ENCODE data around the gene CHST8. TPM values are rescaled to one million over a fixed set of nuclear protein-coding genes. Genes with fewer than 3 reads are reported as not detected.

The CHST8 gene
- total RNA-seq, 1 donor from 2014 or later = 3.2 TPM

GRCh38 chr19:33778089-33778791 lies 156.5 kb downstream of the CHST8 start:
- H3K4me1 ChIP-seq = peaks cover 4% of the 10 kb centered on the region
- intact Hi-C loops (cut with DNase I) = loop anchor here (5.0 to 10.0 kb wide), 4 partner anchors 224 to 543 kb away; no protein-coding TSS in a partner anchor
- no peak overlapping the region for H3K27ac ChIP-seq
- TF ChIP-seq POLR2A (IDR thresholded peaks at IDR 0.05) = no peak
- peak in 1 of 2 donors; percentile 17 for TF ChIP-seq POLR2AphosphoS5 (IDR thresholded peaks at IDR 0.05; ENCODE audit: insufficient read depth in 1 of 2, low read depth in 1 of 2)
- TF ChIP-seq CTCF (IDR thresholded peaks at IDR 0.05) = peak; percentile 100
- H3K27me3 ChIP-seq = no peaks in the 10 kb centered on the region
- no peak for DNase-seq (ENCODE audit: extremely low spot score in 2 of 2)
- no peaks in the 10 kb centered on the region for H3K9me3 ChIP-seq
- peak overlapping the region in 1 of 2 donors; percentile 9 for H3K4me3 ChIP-seq
- no peaks in the 10 kb centered on the region for H3K36me3 ChIP-seq

- Histone ChIP-seq H3K36me3 (no peaks in the 10 kb centered on the region), H3K4me1 (peaks cover 4% of the 10 kb centered on the region), H3K4me3 (no peak overlapping the region), H3K27ac (no peak overlapping the region), H3K27me3 (no peaks in the 10 kb centered on the region), H3K9me3 (no peaks in the 10 kb centered on the region)
- no peak for DNase-seq (ENCODE audit: extremely low spot score in 2 of 2)
- no peak for TF ChIP-seq CTCF (IDR thresholded peaks at IDR 0.05)
- TF ChIP-seq POLR2A (IDR thresholded peaks at IDR 0.05) = no peak
- no peak for TF ChIP-seq POLR2AphosphoS5 (IDR thresholded peaks at IDR 0.05; ENCODE audit: insufficient read depth in 1 of 2, low read depth in 1 of 2)
- intact Hi-C loops (cut with DNase I) = loop anchor here (5.0 to 10.0 kb wide), 4 partner anchors 222 to 545 kb away; no protein-coding TSS in a partner anchor
These were observed 158.1 kb downstream of the CHST8 start for GRCh38 chr19:33779849-33780248.

- no peak for TF ChIP-seq POLR2A (IDR thresholded peaks at IDR 0.05)
- H3K27me3 ChIP-seq = no peaks in the 10 kb centered on the region
- DNase-seq (ENCODE audit: extremely low spot score in 2 of 2) = no peak
- H3K9me3 ChIP-seq = no peaks in the 10 kb centered on the region
- peaks cover 4% of the 10 kb centered on the region for H3K4me1 ChIP-seq
- no peak overlapping the region for H3K4me3 ChIP-seq
- H3K27ac ChIP-seq = no peak overlapping the region
- intact Hi-C loops (cut with DNase I) = no loop called here
- no peaks in the 10 kb centered on the region for H3K36me3 ChIP-seq
These were observed 158.5 kb downstream of the CHST8 start for GRCh38 chr19:33780251-33780650.

GRCh38 chr19:33780746-33781145 lies 159.0 kb downstream of the CHST8 start:
- TF ChIP-seq POLR2A (IDR thresholded peaks at IDR 0.05) = no peak
- TF ChIP-seq POLR2AphosphoS5 (IDR thresholded peaks at IDR 0.05; ENCODE audit: insufficient read depth in 1 of 2, low read depth in 1 of 2) = no peak
- no peak for TF ChIP-seq CTCF (IDR thresholded peaks at IDR 0.05)
- Histone ChIP-seq H3K27ac (no peak overlapping the region), H3K4me1 (peaks cover 4% of the 10 kb centered on the region), H3K36me3 (no peaks in the 10 kb centered on the region), H3K9me3 (no peaks in the 10 kb centered on the region), H3K4me3 (no peak overlapping the region), H3K27me3 (no peaks in the 10 kb centered on the region)
- intact Hi-C loops (cut with DNase I) = no loop called here
- no peak for DNase-seq (ENCODE audit: extremely low spot score in 2 of 2)

- Histone ChIP-seq H3K4me3 (no peak overlapping the region), H3K9me3 (no peaks in the 10 kb centered on the region), H3K4me1 (peaks cover 4% of the 10 kb centered on the region), H3K27me3 (no peaks in the 10 kb centered on the region), H3K36me3 (no peaks in the 10 kb centered on the region), H3K27ac (no peak overlapping the region)
- TF ChIP-seq POLR2AphosphoS5 (IDR thresholded peaks at IDR 0.05; ENCODE audit: insufficient read depth in 1 of 2, low read depth in 1 of 2) (no peak), POLR2A (IDR thresholded peaks at IDR 0.05) (no peak)
- intact Hi-C loops (cut with DNase I) = no loop called here
- DNase-seq (ENCODE audit: extremely low spot score in 2 of 2) = no peak
These were observed 159.7 kb downstream of the CHST8 start for GRCh38 chr19:33781415-33781935.

GRCh38 chr19:33781996-33782395 lies 160.2 kb downstream of the CHST8 start:
- intact Hi-C loops (cut with DNase I) = no loop called here
- no peak overlapping the region for H3K4me3 ChIP-seq
- no peaks in the 10 kb centered on the region for H3K36me3 ChIP-seq
- H3K27ac ChIP-seq = no peak overlapping the region
- H3K4me1 ChIP-seq = peaks cover 4% of the 10 kb centered on the region
- no peaks in the 10 kb centered on the region for H3K9me3 ChIP-seq
- TF ChIP-seq POLR2AphosphoS5 (IDR thresholded peaks at IDR 0.05; ENCODE audit: insufficient read depth in 1 of 2, low read depth in 1 of 2) = no peak
- TF ChIP-seq CTCF (IDR thresholded peaks at IDR 0.05) = no peak
- no peak for TF ChIP-seq POLR2A (IDR thresholded peaks at IDR 0.05)
- no peak for DNase-seq (ENCODE audit: extremely low spot score in 2 of 2)
- H3K27me3 ChIP-seq = no peaks in the 10 kb centered on the region
